Large intestine (tissue), 1 donor: ENCODE measurements around the gene TCAF1. TPM values are rescaled to one million over a fixed set of nuclear protein-coding genes. Genes with fewer than 3 reads are reported as not detected.

Experiments
- polyA plus RNA-seq: library from polyadenylated mRNA; unstranded; fragments of 120-200 nt; gene quantifications from one replicate; pipeline ENCODE4 v1.2.1, GENCODE V29; 2013

TCAF1 gene
- polyA plus RNA-seq, 1 donor, result 54.1 TPM

Other genes starting within 250 kb of the TCAF1 start
- gene CTAGE6, start 144.5 kb downstream of the TCAF1 start, polyA plus RNA-seq, result not detected
- not detected for gene OR2F2, start 33.1 kb upstream of the TCAF1 start, polyA plus RNA-seq
- 0.13 TPM for gene OR2F1, start 52.7 kb upstream of the TCAF1 start, polyA plus RNA-seq
- not detected for gene OR6B1, start 98.1 kb upstream of the TCAF1 start, polyA plus RNA-seq
- under 0.01 TPM for gene OR2A5, start 146.8 kb upstream of the TCAF1 start, polyA plus RNA-seq
- not detected for gene OR2A25, start 167.6 kb upstream of the TCAF1 start, polyA plus RNA-seq
- 0.04 TPM for gene OR2A12, start 184.1 kb upstream of the TCAF1 start, polyA plus RNA-seq
- gene OR2A2, start 207.4 kb upstream of the TCAF1 start, polyA plus RNA-seq, result not detected
- 0.07 TPM for gene OR2A14, start 221.0 kb upstream of the TCAF1 start, polyA plus RNA-seq